Measurements from ENCODE around the gene ATP6V0E1. TPM values are rescaled to one million over a fixed set of nuclear protein-coding genes. Genes with fewer than 3 reads are reported as not detected.
"Not testable (repeated sequence)": the region's sequence is repeated elsewhere in the genome, so short reads cannot be mapped to it uniquely, and the experiment has no call there.

Gene ATP6V0E1
- total RNA-seq, 2 experiments from 2014 or later = 110 to 144 TPM

GRCh38 chr5:173039188-173039587, 55.6 kb downstream of the ATP6V0E1 start:
- Mint-ChIP-seq H3K4me1 (peaks cover 33% of the 10 kb centered on the region), H3K4me3 (no peak overlapping the region), H3K27me3 (no peaks in the 10 kb centered on the region), H3K36me3 (peaks cover 21% of the 10 kb centered on the region), H3K27ac (no peak overlapping the region), H3K9me3 (ENCODE audit: low read depth) (no peaks in the 10 kb centered on the region)
- ATAC-seq (no peak), DNase-seq (no peak)
- CTCF ChIA-PET = interaction anchor here (0.7 to 1.5 kb wide), 3 partner anchors 16 to 89 kb away, joined by 3 to 5 read pairs (median 3); no protein-coding TSS in a partner anchor

GRCh38 chr5:173039964-173040363, 56.4 kb downstream of the ATP6V0E1 start:
- DNase-seq (no peak), ATAC-seq (no peak)
- CTCF ChIA-PET = interaction anchor here (1.0 to 1.5 kb wide), 3 partner anchors 17 to 105 kb away, joined by 3 to 5 read pairs (median 3); no protein-coding TSS in a partner anchor
- no peak overlapping the region for H3K4me3 Mint-ChIP-seq
- no peaks in the 10 kb centered on the region for H3K27me3 Mint-ChIP-seq
- peaks cover 13% of the 10 kb centered on the region for H3K36me3 Mint-ChIP-seq
- H3K27ac Mint-ChIP-seq = no peak overlapping the region
- H3K9me3 Mint-ChIP-seq (ENCODE audit: low read depth) = no peaks in the 10 kb centered on the region
- H3K4me1 Mint-ChIP-seq = peaks cover 25% of the 10 kb centered on the region

GRCh38 chr5:173041881-173042762, 58.6 kb downstream of the ATP6V0E1 start:
- CTCF ChIA-PET = interaction anchor here (0.9 kb wide), 1 partner anchor 83 kb away, joined by 3 read pairs; the partner anchor contains the start of gene RPL26L1
- H3K9me3 Mint-ChIP-seq (ENCODE audit: low read depth) = no peaks in the 10 kb centered on the region
- no peak overlapping the region for H3K4me3 Mint-ChIP-seq
- ATAC-seq = no peak
- H3K4me1 Mint-ChIP-seq = peaks cover 7% of the 10 kb centered on the region
- peaks cover 5% of the 10 kb centered on the region for H3K36me3 Mint-ChIP-seq
- no peak for DNase-seq
- no peak overlapping the region for H3K27ac Mint-ChIP-seq
- H3K27me3 Mint-ChIP-seq = no peaks in the 10 kb centered on the region

- CTCF ChIA-PET = interaction anchor here (0.9 to 1.1 kb wide), 2 partner anchors 74 to 84 kb away, joined by 3 read pairs; partner anchors contain the start of gene RPL26L1
- peaks cover 3% of the 10 kb centered on the region for H3K36me3 Mint-ChIP-seq
- no peak for ATAC-seq
- H3K4me3 Mint-ChIP-seq = no peak overlapping the region
- no peaks in the 10 kb centered on the region for H3K9me3 Mint-ChIP-seq (ENCODE audit: low read depth)
- no peak overlapping the region for H3K27ac Mint-ChIP-seq
- DNase-seq = no peak
- peaks cover 5% of the 10 kb centered on the region for H3K4me1 Mint-ChIP-seq
- no peaks in the 10 kb centered on the region for H3K27me3 Mint-ChIP-seq
Observed at GRCh38 chr5:173042763-173043107, 59.2 kb downstream of the ATP6V0E1 start.

- DNase-seq (no peak), ATAC-seq (no peak)
- Mint-ChIP-seq H3K27ac (no peak overlapping the region), H3K9me3 (ENCODE audit: low read depth) (no peaks in the 10 kb centered on the region), H3K27me3 (no peaks in the 10 kb centered on the region), H3K4me3 (no peak overlapping the region), H3K36me3 (peaks cover 1% of the 10 kb centered on the region), H3K4me1 (no peaks in the 10 kb centered on the region)
- CTCF ChIA-PET = no interaction called here
Observed at GRCh38 chr5:173045474-173045873, 61.9 kb downstream of the ATP6V0E1 start.

- H3K9me3 Mint-ChIP-seq (ENCODE audit: low read depth); ATAC-seq; H3K4me1 Mint-ChIP-seq; H3K27ac Mint-ChIP-seq; H3K4me3 Mint-ChIP-seq; DNase-seq; H3K36me3 Mint-ChIP-seq; H3K27me3 Mint-ChIP-seq; CTCF ChIA-PET: not testable (repeated sequence)
Observed at GRCh38 chr5:173047096-173047837, 63.7 kb downstream of the ATP6V0E1 start.

GRCh38 chr5:173047838-173048105, 64.2 kb downstream of the ATP6V0E1 start:
- CTCF ChIA-PET = no interaction called here
- no peak for ATAC-seq
- Mint-ChIP-seq H3K4me3 (no peak overlapping the region), H3K27ac (no peak overlapping the region), H3K9me3 (ENCODE audit: low read depth) (no peaks in the 10 kb centered on the region), H3K4me1 (peaks cover 3% of the 10 kb centered on the region), H3K27me3 (peaks cover 6% of the 10 kb centered on the region), H3K36me3 (no peaks in the 10 kb centered on the region)
- no peak for DNase-seq

- no peaks in the 10 kb centered on the region for H3K9me3 Mint-ChIP-seq (ENCODE audit: low read depth)
- ATAC-seq (no peak), DNase-seq (no peak)
- H3K4me1 Mint-ChIP-seq = peaks cover 22% of the 10 kb centered on the region
- H3K36me3 Mint-ChIP-seq = no peaks in the 10 kb centered on the region
- H3K4me3 Mint-ChIP-seq = no peak overlapping the region
- H3K27me3 Mint-ChIP-seq = peaks cover 6% of the 10 kb centered on the region
- CTCF ChIA-PET = interaction anchor here (1.1 to 1.2 kb wide), 2 partner anchors 94 to 281 kb away, joined by 4 read pairs; partner anchors contain the start of gene BNIP1
- H3K27ac Mint-ChIP-seq = no peak overlapping the region
Observed at GRCh38 chr5:173050791-173051190, 67.2 kb downstream of the ATP6V0E1 start.

GRCh38 chr5:173051746-173052145, 68.2 kb downstream of the ATP6V0E1 start:
- H3K9me3 Mint-ChIP-seq (ENCODE audit: low read depth) = no peaks in the 10 kb centered on the region
- no peak overlapping the region for H3K4me3 Mint-ChIP-seq
- CTCF ChIA-PET = no interaction called here
- peaks cover 22% of the 10 kb centered on the region for H3K4me1 Mint-ChIP-seq
- H3K27ac Mint-ChIP-seq = no peak overlapping the region
- H3K27me3 Mint-ChIP-seq = peaks cover 6% of the 10 kb centered on the region
- DNase-seq (no peak), ATAC-seq (no peak)
- H3K36me3 Mint-ChIP-seq = no peaks in the 10 kb centered on the region

GRCh38 chr5:173053041-173053440, 69.5 kb downstream of the ATP6V0E1 start:
- CTCF ChIA-PET = interaction anchor here (0.5 to 1.1 kb wide), 2 partner anchors 92 to 1179 kb away, joined by 3 read pairs; no protein-coding TSS in a partner anchor
- Mint-ChIP-seq H3K4me3 (no peak overlapping the region), H3K4me1 (peaks cover 24% of the 10 kb centered on the region), H3K9me3 (ENCODE audit: low read depth) (no peaks in the 10 kb centered on the region), H3K36me3 (no peaks in the 10 kb centered on the region), H3K27me3 (peaks cover 6% of the 10 kb centered on the region), H3K27ac (no peak overlapping the region)
- ATAC-seq (no peak), DNase-seq (no peak)

GRCh38 chr5:173055042-173055721, 71.6 kb downstream of the ATP6V0E1 start:
- Mint-ChIP-seq H3K27me3 (peaks cover 6% of the 10 kb centered on the region), H3K36me3 (no peaks in the 10 kb centered on the region), H3K27ac (peak overlapping the region; percentile 83), H3K4me3 (peak overlapping the region; percentile 83), H3K9me3 (ENCODE audit: low read depth) (no peaks in the 10 kb centered on the region), H3K4me1 (peaks cover 33% of the 10 kb centered on the region)
- CTCF ChIA-PET = interaction anchor here (0.5 to 1.9 kb wide), 3 partner anchors 16 to 277 kb away, joined by 3 to 9 read pairs (median 3); partner anchors contain the start of gene ATP6V0E1
- ATAC-seq (no peak), DNase-seq (no peak)

- CTCF ChIA-PET = interaction anchor here (1.9 kb wide), 1 partner anchor 72 kb away, joined by 9 read pairs; the partner anchor contains the start of gene ATP6V0E1
- peak overlapping the region; percentile 83 for H3K4me3 Mint-ChIP-seq
- peak; percentile 42 for DNase-seq
- H3K36me3 Mint-ChIP-seq = no peaks in the 10 kb centered on the region
- peaks cover 5% of the 10 kb centered on the region for H3K27me3 Mint-ChIP-seq
- ATAC-seq = no peak
- H3K9me3 Mint-ChIP-seq (ENCODE audit: low read depth) = no peaks in the 10 kb centered on the region
- peaks cover 35% of the 10 kb centered on the region for H3K4me1 Mint-ChIP-seq
- peak overlapping the region; percentile 83 for H3K27ac Mint-ChIP-seq
Observed at GRCh38 chr5:173055722-173055982, 72.1 kb downstream of the ATP6V0E1 start.
